ELF-1 (cell line): ENCODE results near the gene COL6A1.
A peak's percentile ranks its signal among the peaks of the same experiment; 100 is the strongest.
"Not testable (repeated sequence)": the region's sequence is repeated elsewhere in the genome, so short reads cannot be mapped to it uniquely, and the experiment has no call there.

Source experiments
- DNase-seq: peaks from one replicate; pipeline ENCODE4 v3.0.0-alpha.2; 2016; ENCODE audit warnings: low read depth, low spot score

The COL6A1 gene

DNA sequence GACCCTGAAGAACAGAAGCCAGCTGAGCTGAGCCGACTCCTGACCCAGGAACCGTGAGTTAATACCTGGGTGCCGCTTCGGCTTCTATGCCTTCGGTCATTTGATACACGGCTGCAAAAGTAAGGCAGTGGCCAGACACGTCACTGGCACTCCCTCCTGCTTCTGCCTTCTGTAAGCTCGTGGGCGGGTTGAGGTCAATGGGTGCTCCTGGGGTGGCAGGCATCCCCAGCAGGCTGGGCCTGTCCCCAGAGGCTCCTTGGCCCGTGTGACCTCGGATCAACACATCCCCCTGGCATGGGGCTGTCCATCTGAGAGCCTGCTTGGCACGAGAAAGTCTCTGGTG lies 35.7 kb upstream of the COL6A1 start:
- DNase-seq, result no peak

GRCh38 chr21:45947296-45947695 lies 34.3 kb upstream of the COL6A1 start:
- DNase-seq, result no peak

DNA sequence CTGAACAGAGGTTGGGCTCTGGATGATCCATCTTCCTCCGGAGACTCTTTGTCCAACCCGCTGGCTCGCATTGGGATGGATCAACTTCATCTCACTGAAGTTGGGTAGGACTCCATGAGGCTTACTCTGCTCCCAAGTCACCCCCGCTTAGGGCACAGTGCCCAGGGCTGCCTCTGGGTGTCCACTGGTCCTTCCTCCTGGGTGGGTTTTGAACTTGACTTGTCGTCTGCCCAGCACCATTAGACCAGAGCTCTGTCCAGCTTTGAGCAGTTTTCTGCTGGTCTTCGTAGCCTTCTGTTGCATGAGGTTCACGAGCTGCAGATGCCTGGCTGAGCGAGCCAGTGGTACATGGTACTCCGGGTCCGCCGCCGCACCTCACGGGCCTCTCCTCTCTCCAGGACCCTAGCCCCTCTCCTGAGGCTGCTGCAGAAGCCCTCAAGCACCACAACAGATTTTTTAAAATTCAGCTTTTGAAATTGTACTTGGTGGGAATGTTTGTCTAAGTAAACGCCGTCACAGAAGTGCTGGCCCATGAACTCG lies 33.8 kb upstream of the COL6A1 start:
- DNase-seq, result no peak

GRCh38 chr21:45948576-45949141 lies 32.9 kb upstream of the COL6A1 start:
- peak; percentile 51 for DNase-seq

- no peak for DNase-seq
Observed at GRCh38 chr21:45949928-45950739, 31.4 kb upstream of the COL6A1 start.

- DNase-seq, result peak; percentile 69
Observed at GRCh38 chr21:45950740-45951515, 30.6 kb upstream of the COL6A1 start.

GRCh38 chr21:45951676-45952075 lies 29.9 kb upstream of the COL6A1 start:
- no peak for DNase-seq

DNA sequence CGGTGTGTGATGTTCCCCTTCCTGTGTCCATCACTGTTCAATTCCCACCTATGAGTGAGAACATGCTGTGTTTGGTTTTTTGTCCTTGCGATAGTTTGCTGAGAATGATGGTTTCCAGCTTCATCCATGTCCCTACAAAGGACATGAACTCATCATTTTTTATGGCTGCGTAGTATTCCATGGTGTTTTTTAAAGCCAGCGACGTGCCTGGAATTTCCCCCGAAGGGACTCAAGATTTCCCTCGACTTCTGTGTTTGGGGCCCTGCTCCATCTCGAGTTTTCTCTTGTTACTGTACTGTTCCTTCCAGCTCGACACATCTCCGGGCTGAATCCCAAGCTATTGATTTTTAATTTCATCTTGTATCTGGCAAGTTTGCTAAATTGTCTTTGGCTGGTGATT lies 29.0 kb upstream of the COL6A1 start:
- not testable (repeated sequence) for DNase-seq

GRCh38 chr21:45952974-45953373 lies 28.6 kb upstream of the COL6A1 start:
- DNase-seq, result no peak

DNA sequence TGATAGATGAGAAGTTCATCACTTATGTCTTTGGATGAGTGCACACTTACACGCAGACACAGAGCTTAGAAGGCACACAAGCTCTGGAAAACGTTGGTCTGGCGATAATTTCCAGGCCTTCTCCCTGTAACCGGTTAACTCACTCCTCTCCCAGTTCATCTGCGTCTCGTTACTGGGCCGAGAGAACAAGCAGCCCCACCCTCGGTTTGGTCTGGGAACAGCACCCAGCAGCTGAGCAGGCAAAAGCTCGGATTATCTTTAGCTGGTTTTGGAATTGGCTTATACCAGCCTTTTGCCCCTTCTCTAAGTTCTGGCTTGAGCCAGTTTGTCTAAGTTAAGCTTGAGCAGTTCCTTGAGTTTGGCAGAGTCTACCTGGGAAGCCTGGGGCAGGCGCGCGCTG lies 27.3 kb upstream of the COL6A1 start:
- DNase-seq, result no peak

- DNase-seq, result no peak
Observed at GRCh38 chr21:45954921-45955320, 26.6 kb upstream of the COL6A1 start.

GRCh38 chr21:45957551-45957950 lies 24.0 kb upstream of the COL6A1 start:
- no peak for DNase-seq

- DNase-seq, result no peak
Observed at GRCh38 chr21:45957981-45958600, 23.5 kb upstream of the COL6A1 start.

- no peak for DNase-seq
Observed at GRCh38 chr21:45959182-45959581, 22.4 kb upstream of the COL6A1 start.

- no peak for DNase-seq
Observed at GRCh38 chr21:45959779-45960390, 21.7 kb upstream of the COL6A1 start.

DNA sequence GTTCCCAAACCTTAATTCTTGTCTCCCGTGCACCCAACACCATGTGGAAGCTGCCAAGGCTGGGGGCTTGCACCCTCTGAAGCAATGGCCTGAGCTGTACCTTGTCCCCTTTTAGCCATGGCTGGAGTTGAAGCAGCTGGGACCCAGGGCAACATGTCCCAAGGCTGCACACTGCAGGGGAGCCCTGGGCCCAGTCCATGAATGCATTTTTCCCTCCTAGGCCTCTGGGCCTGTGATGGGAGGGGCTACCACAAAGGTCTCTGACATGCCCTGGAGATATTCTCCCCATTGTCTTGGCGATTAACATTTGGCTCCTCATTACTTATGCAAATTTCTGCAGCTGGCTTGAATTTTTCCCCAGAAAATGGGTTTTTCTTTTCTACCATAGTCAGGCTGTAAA lies 20.2 kb upstream of the COL6A1 start:
- DNase-seq, result not testable (repeated sequence)

- no peak for DNase-seq
Observed at GRCh38 chr21:45962531-45963231, 18.9 kb upstream of the COL6A1 start.

DNA sequence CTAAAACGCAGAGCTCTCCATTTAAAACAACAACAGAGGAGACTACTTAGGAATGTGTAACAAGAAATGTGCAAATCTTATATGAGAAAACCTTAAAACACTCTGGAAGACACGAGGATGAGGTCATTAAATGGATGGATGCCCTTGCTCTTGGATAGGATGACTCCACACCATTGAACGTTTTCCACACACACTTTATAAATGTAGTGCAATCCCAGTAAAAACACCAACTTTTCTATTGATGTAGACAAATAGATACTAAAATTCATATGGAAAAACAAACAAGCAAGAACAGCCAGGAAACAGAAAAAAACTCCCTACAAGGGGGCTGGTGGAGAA lies 18.4 kb upstream of the COL6A1 start:
- DNase-seq, result no peak

DNA sequence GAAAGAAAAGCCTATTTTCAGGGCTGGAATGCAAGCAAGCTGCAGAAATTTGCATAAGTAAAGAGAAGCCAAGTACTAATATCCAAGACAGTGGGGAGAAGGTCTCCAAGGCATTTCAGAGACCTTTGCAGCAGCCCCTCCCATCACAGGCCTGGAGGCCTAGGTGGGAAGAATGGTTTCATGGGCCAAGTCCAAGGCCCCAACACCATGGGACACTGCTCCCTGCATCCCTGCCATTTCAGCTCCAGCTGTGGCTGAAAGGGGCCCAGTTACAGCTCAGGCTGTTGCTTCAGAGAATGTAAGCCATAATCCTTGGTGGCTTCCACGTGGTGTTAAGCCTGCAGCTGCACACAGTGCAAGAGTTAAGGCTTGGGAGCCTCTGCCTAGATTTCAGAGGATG lies 16.9 kb upstream of the COL6A1 start:
- DNase-seq, result no peak

DNA sequence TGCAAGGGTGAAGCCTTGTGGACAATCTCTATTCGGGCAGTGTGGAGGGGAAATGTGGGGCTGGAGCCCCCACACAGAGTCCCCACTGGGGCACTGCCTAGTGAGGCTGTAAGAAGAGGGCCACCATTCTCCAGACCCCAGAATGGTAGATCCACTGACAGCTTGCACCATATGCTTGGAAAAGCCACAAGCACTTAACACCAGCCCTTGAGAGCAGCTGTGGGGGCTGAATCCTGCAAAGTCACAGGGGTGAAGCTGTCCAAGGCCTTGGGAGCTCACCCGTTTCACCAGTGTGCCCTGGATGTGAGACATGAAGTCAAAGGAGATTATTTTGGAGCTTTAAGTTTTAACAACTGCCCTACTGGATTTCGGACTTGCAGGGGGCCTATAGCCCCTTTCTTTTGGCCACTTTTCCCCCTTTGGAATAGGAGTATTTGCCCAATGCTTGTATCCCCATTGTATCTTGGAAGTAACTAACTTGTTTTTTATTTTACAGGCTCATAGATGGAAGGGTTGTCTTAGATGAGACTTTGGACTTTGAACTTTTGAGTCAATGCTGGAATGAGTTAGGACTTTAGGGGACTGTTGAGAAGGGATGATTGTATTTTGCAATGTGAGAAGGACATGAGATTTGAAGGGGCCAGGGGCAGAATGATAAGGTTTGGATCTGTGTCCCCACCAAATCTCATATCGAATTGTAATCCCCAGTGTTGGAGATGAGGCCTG lies 16.3 kb upstream of the COL6A1 start:
- DNase-seq, result no peak
